GM19240 (cell line): ENCODE measurements around the gene DCUN1D3.
"Not testable (repeated sequence)": the region's sequence is repeated elsewhere in the genome, so short reads cannot be mapped to it uniquely, and the experiment has no call there.

Source experiments
- DNase-seq: peaks from one replicate; pipeline ENCODE4 v3.0.0; 2011; ENCODE audit warnings: low spot score; ENCODE audit not compliant: insufficient read length

The DCUN1D3 gene

GRCh38 chr16:20865420-20866131, 34.6 kb downstream of the DCUN1D3 start:
- no peak for DNase-seq

DNA sequence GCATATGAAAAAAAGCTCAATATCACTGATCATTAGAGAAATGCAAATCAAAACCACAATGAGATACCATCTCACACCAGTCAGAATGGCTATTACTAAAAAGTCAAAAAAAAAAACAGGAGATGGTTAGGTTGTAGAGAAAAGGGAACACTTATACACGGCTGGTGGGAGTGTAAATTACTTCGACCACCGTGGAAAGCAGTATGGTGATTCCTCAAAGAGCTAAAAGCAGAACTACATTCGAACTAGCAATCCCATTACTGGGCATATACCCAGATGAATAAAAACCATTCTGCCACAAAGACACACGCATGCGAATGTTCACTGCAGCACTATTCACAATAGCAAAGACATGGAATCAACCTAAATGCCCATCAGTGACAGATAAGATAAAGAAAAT, 35.8 kb downstream of the DCUN1D3 start:
- DNase-seq: not testable (repeated sequence)

DNA sequence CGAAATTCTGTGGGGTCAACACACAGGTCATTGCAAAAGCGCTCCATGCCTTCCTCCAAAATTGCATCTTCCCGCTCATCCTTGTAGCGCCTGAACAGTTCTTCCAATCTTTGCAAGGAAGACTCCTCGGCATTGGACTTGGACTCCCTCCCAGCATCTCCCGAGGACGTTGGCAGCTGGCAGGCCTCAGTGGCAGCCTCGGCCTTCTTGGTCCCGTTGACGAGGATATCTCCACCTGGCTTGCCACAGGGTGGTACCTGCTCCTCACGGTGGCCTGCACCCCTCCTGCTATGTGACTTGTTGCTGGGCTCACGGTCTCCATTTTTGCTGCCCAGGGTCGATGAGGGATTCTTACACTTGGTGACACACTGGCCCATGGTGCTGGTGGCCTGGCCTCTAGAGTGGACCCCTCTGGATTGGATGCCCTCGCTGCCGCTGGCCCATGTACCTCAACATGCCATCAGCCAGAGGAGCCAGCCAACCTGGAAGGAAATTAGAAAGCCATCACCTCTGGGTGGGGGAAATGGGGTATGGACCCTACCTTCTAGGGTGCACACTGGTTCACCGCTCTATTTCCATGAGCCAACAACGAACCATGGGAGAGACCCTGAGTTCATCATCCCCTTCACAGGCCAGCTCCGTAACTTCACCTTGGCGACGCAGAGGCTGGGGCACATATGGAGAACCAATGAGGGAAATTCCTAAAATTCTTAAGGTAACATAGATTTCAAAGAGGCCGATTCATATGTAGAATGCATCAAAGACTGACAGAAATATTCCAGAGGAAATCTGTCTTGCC, 37.8 kb downstream of the DCUN1D3 start:
- DNase-seq: no peak

DNA sequence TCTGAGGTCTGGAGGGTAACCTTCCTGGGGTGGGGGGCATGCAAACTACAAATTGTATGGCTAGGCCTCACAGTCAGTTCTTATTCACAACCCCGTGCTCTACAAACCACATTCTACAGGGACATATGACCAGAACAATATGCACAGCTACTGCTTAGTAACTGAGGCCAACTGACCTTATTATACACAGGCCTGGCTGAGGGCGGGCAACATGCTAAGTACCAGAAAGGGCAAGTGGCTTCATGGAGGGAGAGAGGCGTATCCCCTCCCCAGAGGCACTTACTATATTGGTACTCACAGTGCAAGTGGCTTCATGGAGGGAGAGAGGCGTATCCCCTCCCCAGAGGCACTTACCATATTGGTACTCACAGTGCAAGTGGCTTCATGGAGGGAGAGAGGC, 39.2 kb downstream of the DCUN1D3 start:
- DNase-seq: not testable (repeated sequence)

DNA sequence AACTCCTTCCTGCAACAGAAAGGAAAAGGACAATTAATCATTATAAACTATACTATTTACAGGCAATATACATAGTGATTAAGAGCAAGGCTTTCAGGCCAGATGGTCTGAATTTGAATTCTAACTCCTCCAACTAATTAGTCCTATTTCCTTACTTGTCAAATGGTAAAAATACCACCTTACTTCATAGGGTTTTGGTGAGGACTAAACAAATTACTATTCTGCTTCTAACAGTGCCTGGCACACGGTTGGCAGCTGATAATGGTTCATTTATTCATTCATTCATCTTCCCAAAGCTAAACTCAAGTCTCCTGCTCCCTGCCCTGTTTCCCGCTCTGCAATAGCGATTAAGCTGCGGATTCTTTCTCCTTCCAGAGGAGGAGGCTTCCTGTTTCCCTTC, 39.8 kb downstream of the DCUN1D3 start:
- DNase-seq: no peak

DNA sequence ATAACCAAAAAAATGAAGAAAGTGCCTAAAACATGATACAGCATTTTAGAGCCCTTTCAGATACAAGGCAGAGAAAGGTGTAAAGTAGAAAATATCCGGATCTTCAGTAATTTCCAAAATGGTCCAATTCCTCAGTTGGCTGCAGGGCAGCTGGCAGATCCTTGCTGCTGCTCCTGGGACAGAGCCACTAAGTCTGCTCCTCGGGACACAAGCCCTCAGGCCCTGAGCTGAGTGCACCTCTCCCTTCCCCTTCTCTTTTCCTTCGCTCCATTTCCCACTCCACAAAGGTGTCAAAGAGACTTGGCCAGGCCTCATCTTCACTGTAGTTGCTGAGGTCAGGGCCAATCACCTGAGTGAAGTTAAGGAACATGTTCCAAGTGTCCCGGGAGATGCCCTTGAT, 40.5 kb downstream of the DCUN1D3 start:
- DNase-seq: no peak

DNA sequence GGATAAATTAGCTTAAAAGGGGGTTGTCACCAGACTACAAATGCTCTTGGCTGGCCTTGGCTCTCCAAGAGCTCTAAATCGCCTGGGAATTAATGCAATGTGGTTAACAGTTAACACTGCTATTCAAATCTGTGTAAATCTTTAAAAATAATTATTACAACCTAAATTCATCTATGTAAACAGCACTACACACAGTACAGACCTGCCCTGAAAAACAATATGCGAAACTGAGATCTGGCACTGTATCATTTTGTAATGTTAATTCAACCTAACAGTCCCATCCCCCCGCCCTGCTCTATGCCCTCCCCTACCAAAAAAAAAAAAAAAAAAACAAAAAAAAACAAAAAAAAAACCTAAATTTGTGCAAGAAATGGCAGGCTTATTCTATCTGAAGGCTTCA, 40.9 kb downstream of the DCUN1D3 start:
- no peak for DNase-seq

DNA sequence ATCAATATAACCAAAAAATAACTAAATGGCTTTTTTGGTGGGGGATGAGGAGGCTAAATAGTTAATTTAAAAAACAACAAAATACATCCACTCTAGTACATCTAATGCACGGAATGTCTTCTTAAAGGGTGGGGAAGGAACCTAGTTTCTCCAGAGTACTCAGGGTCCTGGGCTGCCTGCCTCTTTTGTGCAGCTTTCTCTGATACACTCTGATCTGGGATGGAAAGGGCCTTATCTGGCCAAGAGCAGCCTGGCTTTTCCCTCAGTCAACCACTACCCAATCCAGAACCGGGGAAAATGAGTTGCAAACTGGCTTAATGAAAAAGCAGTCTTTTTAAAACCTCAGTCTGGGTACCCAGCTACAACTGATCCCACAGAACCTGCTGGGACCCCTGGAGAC, 42.9 kb downstream of the DCUN1D3 start:
- DNase-seq: no peak

- no peak for DNase-seq
These were observed 45.2 kb downstream of the DCUN1D3 start for GRCh38 chr16:20854963-20855362.

DNA sequence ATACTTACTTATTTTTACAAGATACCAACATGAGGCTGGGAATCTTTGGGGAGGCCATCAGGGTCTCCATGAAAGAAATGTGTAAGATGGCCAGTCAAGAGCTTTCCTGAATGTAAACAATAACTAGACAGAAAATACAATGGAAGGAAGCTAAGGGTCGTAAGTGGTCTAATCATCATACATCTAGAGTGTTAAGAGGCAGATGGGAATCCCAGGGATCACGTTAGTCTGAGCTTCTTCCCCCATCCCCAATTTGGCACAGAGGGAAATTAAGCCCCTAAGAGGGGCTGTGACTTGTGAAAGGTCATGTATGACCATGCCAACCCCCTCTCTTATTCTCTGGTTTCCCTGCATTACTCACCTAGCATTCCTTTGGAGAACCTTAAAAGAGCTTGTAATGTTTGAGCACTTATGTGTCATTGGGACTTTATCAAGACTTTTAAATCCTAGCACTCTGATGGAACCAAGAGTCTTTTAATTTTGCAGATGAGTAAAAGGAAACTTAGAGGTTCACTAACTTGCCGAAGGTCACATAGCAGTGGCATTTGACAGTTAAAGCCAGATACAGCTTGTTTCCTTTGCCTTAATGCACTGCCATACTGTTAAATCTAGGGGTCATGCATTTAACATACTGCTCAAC, 46.1 kb downstream of the DCUN1D3 start:
- no peak for DNase-seq

- DNase-seq: no peak
These were observed 47.0 kb downstream of the DCUN1D3 start for GRCh38 chr16:20853143-20853542.

DNA sequence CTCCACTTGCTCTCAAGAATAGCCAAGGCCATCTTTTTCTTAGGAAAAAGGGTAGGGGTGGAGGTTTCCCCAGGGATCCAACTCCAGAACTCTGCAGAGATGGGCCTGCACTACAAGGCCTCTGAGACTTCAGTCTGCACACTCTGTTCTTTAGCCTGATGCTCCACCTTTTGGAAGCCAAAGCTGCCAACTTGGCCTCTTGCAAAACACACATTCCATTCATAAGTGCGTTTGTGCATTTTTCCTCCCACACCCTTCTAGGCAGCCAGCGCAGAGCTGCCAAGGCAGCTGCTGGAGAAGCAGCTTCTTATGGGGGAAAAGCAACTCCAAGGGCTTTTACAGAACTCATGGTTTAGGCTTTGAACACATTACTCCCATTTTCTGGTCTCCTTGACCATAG, 48.6 kb downstream of the DCUN1D3 start:
- DNase-seq: no peak

- no peak for DNase-seq
These were observed 49.2 kb downstream of the DCUN1D3 start for GRCh38 chr16:20850981-20851380.

- DNase-seq: no peak
These were observed 50.4 kb downstream of the DCUN1D3 start for GRCh38 chr16:20849589-20850390.

GRCh38 chr16:20847550-20847949, 52.6 kb downstream of the DCUN1D3 start:
- no peak for DNase-seq

DNA sequence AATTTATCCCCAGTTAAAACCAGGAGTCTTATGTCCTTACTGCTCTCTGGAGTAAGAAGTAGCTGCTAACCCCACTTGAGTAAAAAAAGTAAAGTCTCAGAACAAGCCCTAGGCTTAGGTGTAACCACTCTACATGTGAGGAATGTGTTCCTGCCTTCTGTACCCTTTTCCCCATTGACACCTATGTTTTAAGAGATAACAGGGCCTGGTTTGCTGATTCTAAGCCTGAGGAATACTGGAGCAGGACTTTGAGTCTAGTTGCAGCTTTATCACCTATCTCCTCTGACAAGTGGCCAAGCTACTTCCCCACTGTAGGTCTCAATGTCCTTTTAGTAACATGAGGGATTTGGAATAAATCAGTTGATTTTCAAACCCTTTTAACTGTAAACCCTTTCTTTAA, 53.6 kb downstream of the DCUN1D3 start:
- no peak for DNase-seq

- no peak for DNase-seq
These were observed 54.1 kb downstream of the DCUN1D3 start for GRCh38 chr16:20846030-20846429.

DNA sequence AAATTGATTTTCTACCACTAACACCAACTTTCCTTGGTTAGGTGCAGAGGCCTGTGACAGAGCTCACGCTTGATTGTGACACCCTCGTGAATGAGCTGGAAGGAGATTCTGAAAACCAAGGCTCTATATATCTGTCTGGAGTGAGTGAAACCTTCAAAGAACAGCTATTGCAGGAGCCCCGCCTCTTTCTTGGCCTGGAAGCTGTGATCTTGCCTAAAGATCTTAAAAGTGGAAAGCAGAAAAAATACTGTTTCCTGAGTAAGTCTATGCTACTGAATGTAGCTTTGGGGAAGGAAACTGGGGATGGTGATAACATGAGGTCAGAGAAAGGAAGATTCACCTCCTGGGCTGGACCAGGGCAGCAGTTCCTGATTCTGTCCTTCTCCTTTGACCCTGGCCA, 55.6 kb downstream of the DCUN1D3 start:
- DNase-seq: no peak

- DNase-seq: no peak
These were observed 56.1 kb downstream of the DCUN1D3 start for GRCh38 chr16:20844054-20844453.

GRCh38 chr16:20839504-20839903, 60.7 kb downstream of the DCUN1D3 start:
- DNase-seq: no peak

GRCh38 chr16:20838240-20838639, 61.9 kb downstream of the DCUN1D3 start:
- DNase-seq: no peak

GRCh38 chr16:20833086-20833485, 67.1 kb downstream of the DCUN1D3 start:
- no peak for DNase-seq
